Lung (tissue), 12 donors: ENCODE data around the gene CTPS1. TPM values are rescaled to one million over a fixed set of nuclear protein-coding genes. Genes with fewer than 3 reads are reported as not detected.
A peak's percentile ranks its signal among the peaks of the same experiment; 100 is the strongest.

ENCODE experiments used
- ATAC-seq: fragments of 200-7000 bp; cut with Tn5 transposase; one replicate; pipeline ENCODE4 v1.9.1; 2020; ENCODE audit warnings: moderate number of reproducible peaks; ENCODE audit not compliant: insufficient read depth, low FRiP score
- DNase-seq, 3 donors: peaks; one replicate each; pipeline ENCODE4 v3.0.0-alpha.2; 2013 to 2017
- H3K27ac ChIP-seq, 2 donors: one replicate each; pipeline ENCODE4 v1.5.1; 2013; ENCODE audit warnings: mild to moderate bottlenecking in 2 of 2, moderate library complexity in 2 of 2, control low read depth in 1 of 2, inconsistent platforms in 1 of 2, low read depth in 1 of 2, low read length in 1 of 2
- H3K27me3 ChIP-seq, 3 donors: one replicate each; pipeline ENCODE4 v1.5.1; 2013; ENCODE audit warnings: low read length in 2 of 3; ENCODE audit not compliant: control insufficient read depth in 3 of 3, insufficient read depth in 3 of 3
- H3K36me3 ChIP-seq, 4 donors: one replicate each; pipeline ENCODE4 v1.5.1; 2013; ENCODE audit warnings: low read length in 4 of 4, mild to moderate bottlenecking in 1 of 4, moderate library complexity in 1 of 4; ENCODE audit not compliant: control insufficient read depth in 4 of 4, insufficient read depth in 4 of 4
- H3K4me1 ChIP-seq, 5 donors: one replicate each; pipeline ENCODE4 v1.5.1; 2013; ENCODE audit warnings: low read length in 5 of 5, mild to moderate bottlenecking in 2 of 5, moderate library complexity in 1 of 5; ENCODE audit not compliant: control insufficient read depth in 5 of 5, insufficient read depth in 5 of 5
- H3K4me3 ChIP-seq: one replicate; pipeline ENCODE4 v1.5.1; 2013; ENCODE audit warnings: mild to moderate bottlenecking, control low read depth, moderate library complexity
- H3K9ac ChIP-seq, 2 donors: one replicate each; pipeline ENCODE4 v1.5.1; 2013; ENCODE audit warnings: low read length in 2 of 2, control low read depth in 1 of 2; ENCODE audit not compliant: insufficient read depth in 1 of 2
- H3K9me3 ChIP-seq, 4 donors: one replicate each; pipeline ENCODE4 v1.5.1; 2013; ENCODE audit warnings: low read length in 3 of 4, mild to moderate bottlenecking in 1 of 4, moderate library complexity in 1 of 4; ENCODE audit not compliant: control insufficient read depth in 4 of 4, insufficient read depth in 3 of 4
- CTCF ChIP-seq: IDR thresholded peaks from 2 replicates; pipeline ENCODE4 v1.5.1; 2012; ENCODE audit warnings: mild to moderate bottlenecking; ENCODE audit errors: control extremely low read depth, extremely low read depth
- WGBS, 2 donors: extraction: QIAGEN DNeasy Blood & Tissue Kit; methylation state at CpG; one replicate each; pipeline ENCODE4 v1.1.7; 2013; 5-methylcytosine and 5-hydroxymethylcytosine counted together
- polyA plus RNA-seq, 2 donors: library from polyadenylated mRNA; stranded (reverse); fragments of 200-250 nt; gene quantifications; one replicate each; pipeline ENCODE4 v1.2.1, GENCODE V29; 2013
- total RNA-seq, 2 donors: library from RNA; depleted of rRNA in 1 of 2; stranded (reverse); fragments of >200 nt in 1 of 2; gene quantifications; one replicate each; pipeline ENCODE4 v1.2.1, GENCODE V29; 2014 to 2021
- donor health status: control.
- donor health status: control.
- donor health status: Bipolar disorder and iron deficiency.
- donor health status: healthy.
- donor health status: DM: yes; HTN: yes; CAD: no.

CTPS1 gene
- total and polyA plus RNA-seq, 4 donors: 10.6 to 26.0 (median 19.5) TPM

- peaks cover 0 to 3% (median 0%) of the 10 kb centered on the region in 5 donors for H3K4me1 ChIP-seq
- TF ChIP-seq CTCF: peak; percentile 95
- H3K27me3 ChIP-seq: peaks cover 0 to 5% (median 2%) of the 10 kb centered on the region in 3 donors
- no peak overlapping the region for H3K4me3 ChIP-seq
- WGBS, 2 donors: 27% methylated on average over 17 of the region's 17 CpGs
- no peak overlapping the region for H3K27ac ChIP-seq
- no peaks in the 10 kb centered on the region for H3K9me3 ChIP-seq
- H3K9ac ChIP-seq: no peak overlapping the region
- ATAC-seq (peak; percentile 76), DNase-seq (peak; percentile 59 to 69 (median 62))
- H3K36me3 ChIP-seq: no peaks in the 10 kb centered on the region
Measured at GRCh38 chr1:40951943-40952743, 27.4 kb upstream of the CTPS1 start.

GRCh38 chr1:40952744-40953315, 26.7 kb upstream of the CTPS1 start:
- Histone ChIP-seq H3K36me3 (no peaks in the 10 kb centered on the region), H3K27me3 (peaks cover 0 to 5% (median 2%) of the 10 kb centered on the region in 3 donors), H3K9me3 (no peaks in the 10 kb centered on the region), H3K4me1 (peaks cover 0 to 3% (median 0%) of the 10 kb centered on the region in 5 donors), H3K4me3 (no peak overlapping the region), H3K9ac (no peak overlapping the region), H3K27ac (no peak overlapping the region)
- no peak for ATAC-seq
- WGBS, 2 donors: 49 to 54% methylated on average over 6 of the region's 6 CpGs
- DNase-seq: no peak
- TF ChIP-seq CTCF: no peak

GRCh38 chr1:40954626-40955025, 24.9 kb upstream of the CTPS1 start:
- no peak for ATAC-seq
- Histone ChIP-seq H3K9me3 (no peaks in the 10 kb centered on the region), H3K27ac (no peak overlapping the region), H3K4me1 (peaks cover 0 to 3% (median 0%) of the 10 kb centered on the region in 5 donors), H3K27me3 (peaks cover 0 to 5% (median 2%) of the 10 kb centered on the region in 3 donors), H3K4me3 (no peak overlapping the region), H3K9ac (no peak overlapping the region), H3K36me3 (no peaks in the 10 kb centered on the region)
- WGBS, 2 donors: 20 to 38% methylated on average over 9 of the region's 9 CpGs
- TF ChIP-seq CTCF: no peak
- DNase-seq: no peak
